ENCODE measurements around the gene PRR3. TPM values are rescaled to one million over a fixed set of nuclear protein-coding genes. Genes with fewer than 3 reads are reported as not detected.

PRR3 gene
- total and polyA plus RNA-seq, 9 of the 15 experiments (the other 6 are each of a cell fraction or from before 2014, with no cell fraction given), result 23.5 to 59.6 (median 28.8) TPM

GRCh38 chr6:30556066-30556905 is 809 bp upstream of the PRR3 start, which contains the start of gene GNL1 (continued):
- TF ChIP-seq SREBF2 (CRISPR knock-in tag; IDR thresholded peaks at IDR 0.05) (0 out of 2 replicates have a peak, but pooled peaks have one; percentile 20), CTBP1 (IDR thresholded peaks at IDR 0.05; ENCODE audit: borderline replicate concordance) (peak; percentile 94), HNRNPLL (IDR thresholded peaks at IDR 0.05; ENCODE audit: low read depth, low read length, poor library complexity, severe bottlenecking) (peak; percentile 20), EGR1 (conservative IDR thresholded peaks at IDR 0.05) (peak; percentile 99), HOXB6 (CRISPR knock-in tag; IDR thresholded peaks at IDR 0.05; ENCODE audit: borderline replicate concordance) (peak; percentile 48; the same call in 1 of the 2 replicates), NFYB (IDR thresholded peaks at IDR 0.05; ENCODE audit: extremely low read depth, insufficient read length) (no peak), TCF7L2 (IDR thresholded peaks at IDR 0.05; ENCODE audit: low read depth, low read length) (peak; percentile 95), SNIP1 (IDR thresholded peaks at IDR 0.05; ENCODE audit: low read depth) (peak; percentile 8; the same call in 1 of the 2 replicates), ZNF263 (CRISPR knock-in tag; IDR thresholded peaks at IDR 0.05; ENCODE audit: borderline replicate concordance) (peak; percentile 83), KAT7 (CRISPR knock-in tag; IDR thresholded peaks at IDR 0.05; ENCODE audit: borderline replicate concordance) (peak; percentile 35; the same call in 1 of the 2 replicates), GATAD2B (IDR thresholded peaks at IDR 0.05; ENCODE audit: borderline replicate concordance) (peak; percentile 33; the same call in 1 of the 2 replicates), POLR2AphosphoS5 (IDR thresholded peaks at IDR 0.05; ENCODE audit: control insufficient read depth, insufficient read depth, low read depth, low read length) (peak; percentile 51; the same call in 1 of the 2 replicates), CEBPB (tag; IDR thresholded peaks at IDR 0.05) (peak; percentile 73), RAD51 (IDR thresholded peaks at IDR 0.05; ENCODE audit: borderline replicate concordance, low read depth) (peak; percentile 45), PPARD (CRISPR knock-in tag; IDR thresholded peaks at IDR 0.05) (no peak), PTBP1 (IDR thresholded peaks at IDR 0.05; ENCODE audit: low read depth, low read length) (0 out of 2 replicates have a peak, but pooled peaks have one; percentile 25), MTA3 (IDR thresholded peaks at IDR 0.05; ENCODE audit: borderline replicate concordance) (peak; percentile 84), ZNF79 (CRISPR knock-in tag; IDR thresholded peaks at IDR 0.05; ENCODE audit: low read depth) (no peak), GMEB1 (CRISPR knock-in tag; IDR thresholded peaks at IDR 0.05) (no peak), ZBTB7A (IDR thresholded peaks at IDR 0.05; ENCODE audit: borderline replicate concordance, control insufficient read depth, low read depth, low read length) (peak; percentile 97), KHSRP (IDR thresholded peaks at IDR 0.05) (peak; percentile 68), ZBTB2 (IDR thresholded peaks at IDR 0.05) (peak; percentile 52), BCOR (IDR thresholded peaks at IDR 0.05) (peak; percentile 21), SMARCA4 (IDR thresholded peaks at IDR 0.05) (peak; percentile 56; the same call in 1 of the 2 replicates)
- TF ChIP-seq, protein P1, sequence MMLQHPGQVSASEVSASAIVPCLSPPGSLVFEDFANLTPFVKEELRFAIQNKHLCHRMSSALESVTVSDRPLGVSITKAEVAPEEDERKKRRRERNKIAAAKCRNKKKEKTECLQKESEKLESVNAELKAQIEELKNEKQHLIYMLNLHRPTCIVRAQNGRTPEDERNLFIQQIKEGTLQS (IDR thresholded peaks at IDR 0.05), result peak; percentile 99
- TF ChIP-seq, protein P1 (CRISPR knock-in tag; conservative IDR thresholded peaks at IDR 0.05), result peak; percentile 86
